BE2C (cell line): Measurements from ENCODE around the gene AGTR1.

ENCODE experiments used
- DNase-seq: peaks from one replicate; pipeline ENCODE4 v3.0.0-alpha.2; 2020
- H3K27me3 ChIP-seq: fragments of 250-450 bp; sonication (Bioruptor Pico); 2 replicates; pipeline ENCODE4 v1.5.1; 2020; ENCODE audit warnings: mild to moderate bottlenecking
- H3K36me3 ChIP-seq: fragments of 250-450 bp; sonication (Bioruptor Pico); 2 replicates; pipeline ENCODE4 v1.5.1; 2020; ENCODE audit warnings: mild to moderate bottlenecking
- H3K4me1 ChIP-seq: fragments of 250-450 bp; sonication (Bioruptor Pico); 2 replicates; pipeline ENCODE4 v1.5.1; 2020
- H3K4me3 ChIP-seq: 2 replicates; pipeline ENCODE4 v1.5.1; 2011; ENCODE audit warnings: low read depth, low read length
- H3K9me3 ChIP-seq: fragments of 250-450 bp; sonication (Bioruptor Pico); 2 replicates; pipeline ENCODE4 v1.5.1; 2020
- TF ChIP-seq, protein P1 (sequence below): IDR thresholded peaks from 2 replicates; pipeline ENCODE4 v1.5.1; 2012; ENCODE audit warnings: mild to moderate bottlenecking, low read depth, low read length

Gene AGTR1

DNA sequence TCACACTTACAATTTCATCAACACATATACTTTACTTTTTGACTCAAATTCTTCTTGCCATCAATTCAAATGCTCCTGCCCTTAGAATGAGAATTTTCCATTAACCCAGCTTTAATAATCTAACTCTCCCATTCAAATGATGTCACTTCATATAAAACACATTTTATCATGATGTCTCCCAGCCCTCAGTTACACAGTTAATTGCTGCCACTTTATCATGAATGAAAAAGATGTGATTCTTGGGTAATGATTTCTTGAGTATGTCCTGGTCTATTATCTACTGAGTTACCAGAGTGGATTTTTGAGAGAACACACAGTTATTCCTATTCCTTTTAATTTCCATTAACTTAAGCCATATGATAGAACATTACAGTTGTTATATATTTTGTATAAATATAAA, 7.6 kb downstream of the AGTR1 start:
- Histone ChIP-seq H3K4me3 (no peak overlapping the region), H3K36me3 (no peaks in the 10 kb centered on the region), H3K4me1 (no peaks in the 10 kb centered on the region), H3K27me3 (peaks cover 29% of the 10 kb centered on the region), H3K9me3 (no peaks in the 10 kb centered on the region)
- no peak for DNase-seq
- TF ChIP-seq, protein P1, sequence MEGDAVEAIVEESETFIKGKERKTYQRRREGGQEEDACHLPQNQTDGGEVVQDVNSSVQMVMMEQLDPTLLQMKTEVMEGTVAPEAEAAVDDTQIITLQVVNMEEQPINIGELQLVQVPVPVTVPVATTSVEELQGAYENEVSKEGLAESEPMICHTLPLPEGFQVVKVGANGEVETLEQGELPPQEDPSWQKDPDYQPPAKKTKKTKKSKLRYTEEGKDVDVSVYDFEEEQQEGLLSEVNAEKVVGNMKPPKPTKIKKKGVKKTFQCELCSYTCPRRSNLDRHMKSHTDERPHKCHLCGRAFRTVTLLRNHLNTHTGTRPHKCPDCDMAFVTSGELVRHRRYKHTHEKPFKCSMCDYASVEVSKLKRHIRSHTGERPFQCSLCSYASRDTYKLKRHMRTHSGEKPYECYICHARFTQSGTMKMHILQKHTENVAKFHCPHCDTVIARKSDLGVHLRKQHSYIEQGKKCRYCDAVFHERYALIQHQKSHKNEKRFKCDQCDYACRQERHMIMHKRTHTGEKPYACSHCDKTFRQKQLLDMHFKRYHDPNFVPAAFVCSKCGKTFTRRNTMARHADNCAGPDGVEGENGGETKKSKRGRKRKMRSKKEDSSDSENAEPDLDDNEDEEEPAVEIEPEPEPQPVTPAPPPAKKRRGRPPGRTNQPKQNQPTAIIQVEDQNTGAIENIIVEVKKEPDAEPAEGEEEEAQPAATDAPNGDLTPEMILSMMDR: no peak

DNA sequence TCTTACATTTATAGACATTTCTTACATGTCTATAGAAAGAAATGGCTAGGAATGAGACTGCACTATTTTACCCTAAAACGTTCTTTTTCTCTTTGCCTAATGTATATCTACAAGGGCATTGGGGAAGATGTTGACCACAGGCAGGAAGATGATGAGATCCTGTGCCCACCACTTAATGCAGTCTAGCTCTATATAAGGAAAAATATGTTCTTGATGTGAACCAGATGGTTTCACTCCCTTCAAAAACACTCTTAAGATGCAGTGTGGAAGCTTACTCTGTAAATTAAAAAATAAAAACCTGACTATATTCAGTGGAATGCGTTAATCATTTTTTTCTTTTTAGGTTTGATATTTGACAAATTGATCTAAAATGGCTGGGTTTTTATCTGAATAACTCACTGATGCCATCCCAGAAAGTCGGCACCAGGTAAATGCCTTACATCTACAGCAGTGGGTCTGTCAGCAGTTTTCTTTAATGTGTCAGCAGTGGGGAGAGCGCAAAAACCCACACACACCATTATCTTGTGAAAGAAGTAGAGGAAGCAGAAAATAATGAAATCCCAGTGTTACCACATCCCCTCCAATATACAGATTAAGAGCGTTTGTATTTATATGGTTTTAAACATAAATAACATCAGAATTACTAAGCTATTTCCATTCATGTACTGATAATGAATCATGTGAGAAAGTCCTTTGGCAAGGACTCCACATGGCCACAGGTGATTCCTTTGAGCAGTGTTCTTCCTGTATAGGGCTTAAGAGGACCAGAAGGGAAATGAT, 10.1 kb downstream of the AGTR1 start:
- H3K27me3 ChIP-seq: peaks cover 17% of the 10 kb centered on the region; the same call in 1 of the 2 replicates
- no peak for DNase-seq
- H3K9me3 ChIP-seq: no peaks in the 10 kb centered on the region
- H3K36me3 ChIP-seq: no peaks in the 10 kb centered on the region
- TF ChIP-seq, protein P1: no peak
- no peaks in the 10 kb centered on the region for H3K4me1 ChIP-seq
- H3K4me3 ChIP-seq: no peak overlapping the region

DNA sequence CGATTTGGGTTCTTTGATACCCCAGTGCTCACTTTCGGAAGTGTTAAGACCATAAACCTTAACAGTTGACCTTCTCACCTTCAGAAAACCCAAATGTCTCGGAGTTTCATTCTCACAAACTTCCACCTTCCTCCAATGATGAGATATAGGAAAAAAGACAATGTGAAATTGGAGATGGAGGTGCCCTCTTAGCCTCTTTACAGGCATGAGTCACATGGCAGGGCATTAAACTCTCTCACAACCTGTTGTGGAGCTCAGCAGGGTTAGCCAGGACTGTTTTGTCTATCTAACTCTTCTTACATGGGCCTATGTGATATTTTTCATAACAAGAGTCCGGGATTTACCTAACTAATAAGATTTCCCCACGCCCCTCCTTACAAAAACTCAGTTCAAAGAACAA, 10.7 kb downstream of the AGTR1 start:
- no peaks in the 10 kb centered on the region for H3K36me3 ChIP-seq
- H3K27me3 ChIP-seq: peaks cover 10% of the 10 kb centered on the region; the same call in 1 of the 2 replicates
- no peak overlapping the region for H3K4me3 ChIP-seq
- no peaks in the 10 kb centered on the region for H3K9me3 ChIP-seq
- TF ChIP-seq, protein P1: no peak
- H3K4me1 ChIP-seq: no peaks in the 10 kb centered on the region
- DNase-seq: no peak

DNA sequence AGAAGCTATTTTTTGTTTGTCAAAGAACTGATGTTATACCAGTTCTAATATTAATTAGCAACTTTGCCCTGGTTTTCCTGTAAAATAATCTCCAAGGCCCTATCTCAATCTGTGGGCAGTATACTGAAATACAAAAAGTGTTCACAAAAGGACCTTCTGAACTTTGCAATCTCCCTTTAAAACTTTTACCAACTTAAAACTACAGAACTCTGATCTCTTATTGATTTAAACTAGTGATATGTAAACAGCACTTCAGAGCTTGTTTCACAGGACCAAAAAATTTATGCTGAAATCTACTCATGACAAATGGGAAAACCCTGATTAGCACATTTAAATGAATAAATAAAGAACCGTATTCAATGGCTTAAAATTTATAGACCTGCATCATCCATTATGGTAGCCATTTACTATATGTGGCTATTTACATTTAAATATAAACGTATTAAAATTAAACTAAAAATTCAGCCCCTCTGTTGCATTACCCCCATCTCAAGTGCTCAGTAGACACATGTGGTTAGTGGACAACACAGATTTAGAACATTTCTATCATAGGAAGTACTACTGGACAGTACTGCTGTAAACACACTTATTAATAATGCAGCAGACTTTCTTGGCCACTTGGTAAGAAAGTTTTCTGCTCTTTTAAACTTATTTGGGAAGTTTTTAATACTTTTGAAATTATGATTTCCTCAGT, 12.0 kb downstream of the AGTR1 start:
- DNase-seq: no peak
- TF ChIP-seq, protein P1: no peak
- H3K36me3 ChIP-seq: no peaks in the 10 kb centered on the region
- peaks cover 9% of the 10 kb centered on the region; the same call in 1 of the 2 replicates for H3K27me3 ChIP-seq
- H3K9me3 ChIP-seq: no peaks in the 10 kb centered on the region
- H3K4me1 ChIP-seq: no peaks in the 10 kb centered on the region
- H3K4me3 ChIP-seq: no peak overlapping the region

DNA sequence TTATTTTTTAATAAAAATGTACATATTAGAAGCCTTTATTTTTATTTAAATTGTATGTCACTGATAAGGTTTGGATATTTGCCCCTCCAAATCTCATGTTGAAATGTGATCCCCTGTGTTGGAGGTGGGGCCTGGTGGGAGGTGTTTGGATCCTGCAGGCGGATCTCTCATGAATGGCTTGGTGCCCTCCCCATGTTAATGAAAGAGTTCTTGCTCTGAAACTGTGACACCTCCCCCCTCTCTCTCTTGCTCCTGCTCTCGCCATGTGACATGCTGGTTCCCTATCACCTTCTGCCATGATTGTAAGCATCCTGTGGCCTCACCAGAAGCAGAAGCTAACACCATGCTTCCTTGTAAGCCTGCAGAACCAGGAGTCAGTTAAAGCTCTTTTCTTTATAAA, 13.0 kb downstream of the AGTR1 start:
- no peaks in the 10 kb centered on the region for H3K36me3 ChIP-seq
- no peaks in the 10 kb centered on the region for H3K9me3 ChIP-seq
- TF ChIP-seq, protein P1: no peak
- H3K4me1 ChIP-seq: no peaks in the 10 kb centered on the region
- no peak overlapping the region for H3K4me3 ChIP-seq
- H3K27me3 ChIP-seq: peaks cover 9% of the 10 kb centered on the region; the same call in 1 of the 2 replicates
- DNase-seq: no peak

DNA sequence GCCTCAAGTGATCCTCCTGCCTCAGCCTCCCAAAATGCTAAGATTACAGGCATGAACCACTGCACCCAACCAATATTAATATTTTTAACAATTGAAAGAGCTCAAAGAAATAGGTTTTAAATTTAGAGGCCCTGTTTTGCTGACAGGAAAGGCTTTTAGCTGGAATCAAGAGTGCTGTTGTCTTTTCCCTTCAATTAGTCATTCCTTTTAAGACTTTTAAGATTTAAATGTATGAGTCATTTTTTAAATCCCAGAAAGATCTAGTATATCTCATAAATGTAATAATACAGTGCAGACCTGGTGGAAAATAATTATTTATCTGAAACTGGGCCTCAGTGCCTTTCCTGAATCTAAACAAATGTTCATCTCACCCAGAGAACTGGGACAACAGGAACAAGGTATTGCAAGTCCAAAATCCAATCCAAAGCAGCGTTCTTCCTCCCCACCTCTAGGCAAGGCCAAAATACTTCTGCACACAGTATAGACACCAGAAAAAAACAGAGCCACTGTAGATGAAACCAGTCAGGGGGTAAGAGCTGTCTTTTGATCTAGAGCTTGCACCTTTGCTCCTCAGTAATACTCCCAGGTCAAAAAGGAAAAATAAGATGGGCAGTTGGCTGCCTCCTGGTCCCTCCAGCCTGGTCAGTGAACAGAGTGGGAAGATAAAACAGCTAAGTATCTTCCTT, 14.4 kb downstream of the AGTR1 start:
- Histone ChIP-seq H3K27me3 (peaks cover 6% of the 10 kb centered on the region; the same call in 1 of the 2 replicates), H3K4me1 (no peaks in the 10 kb centered on the region), H3K4me3 (no peak overlapping the region), H3K36me3 (no peaks in the 10 kb centered on the region), H3K9me3 (no peaks in the 10 kb centered on the region)
- DNase-seq: no peak
- TF ChIP-seq, protein P1: no peak
